ENCODE measurements around the gene FLT4.
"Not testable (repeated sequence)": the region's sequence is repeated elsewhere in the genome, so short reads cannot be mapped to it uniquely, and the experiment has no call there.

FLT4 gene

DNA sequence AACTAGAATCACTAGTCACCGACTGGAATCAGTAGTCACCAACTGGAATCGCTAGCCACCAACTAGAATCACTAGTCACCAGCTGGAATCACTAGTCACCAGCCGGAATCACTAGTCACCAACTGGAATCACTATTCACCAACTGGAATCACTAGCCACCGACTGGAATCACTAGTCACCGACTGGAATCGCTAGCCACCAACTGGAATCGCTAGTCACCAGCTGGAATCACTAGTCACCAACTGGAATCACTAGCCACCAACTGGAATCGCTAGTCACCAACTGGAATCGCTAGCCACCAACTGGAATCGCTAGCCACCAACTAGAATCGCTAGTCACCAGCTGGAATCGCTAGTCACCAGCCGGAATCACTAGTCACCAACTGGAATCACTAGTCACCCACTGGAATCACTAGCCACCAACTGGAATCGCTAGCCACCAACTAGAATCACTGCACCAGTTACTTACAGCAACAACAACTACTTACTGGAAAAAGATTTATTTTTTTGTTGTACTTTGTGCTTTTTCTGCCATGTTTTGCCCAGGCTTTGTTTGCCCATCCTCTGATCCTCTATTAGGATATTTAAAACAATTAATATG lies 25.7 kb upstream of the FLT4 start:
- Histone ChIP-seq H3K36me3 (ENCODE audit: insufficient read depth, insufficient read length, low read length) (no peaks in the 10 kb centered on the region), H3K27me3 (ENCODE audit: insufficient read depth, insufficient read length) (peaks cover 43% of the 10 kb centered on the region), H3K4me1 (ENCODE audit: insufficient read depth, insufficient read length) (no peaks in the 10 kb centered on the region), H3K9me3 (ENCODE audit: insufficient read depth, low read length) (peaks cover 6% of the 10 kb centered on the region; the same call in 1 of the 2 replicates), H3K4me3 (ENCODE audit: insufficient read length, low read depth) (no peak overlapping the region), H3K9ac (ENCODE audit: insufficient read length, low read depth) (no peak overlapping the region)
- DNase-seq (ENCODE audit: low read depth, low spot score): no peak
- TF ChIP-seq SUZ12 (IDR thresholded peaks at IDR 0.05; ENCODE audit: extremely low read depth, insufficient read depth, insufficient read length): no peak
- TF ChIP-seq YY1 (IDR thresholded peaks at IDR 0.05; ENCODE audit: insufficient read depth, insufficient read length): no peak
- TF ChIP-seq ZNF274 (IDR thresholded peaks at IDR 0.05; ENCODE audit: low read depth, low read length): no peak

- peaks cover 43% of the 10 kb centered on the region for H3K27me3 ChIP-seq (ENCODE audit: insufficient read depth, insufficient read length)
- not testable (repeated sequence) for DNase-seq (ENCODE audit: low read depth, low spot score)
Observed at GRCh38 chr5:180674090-180674475, 24.7 kb upstream of the FLT4 start.

DNA sequence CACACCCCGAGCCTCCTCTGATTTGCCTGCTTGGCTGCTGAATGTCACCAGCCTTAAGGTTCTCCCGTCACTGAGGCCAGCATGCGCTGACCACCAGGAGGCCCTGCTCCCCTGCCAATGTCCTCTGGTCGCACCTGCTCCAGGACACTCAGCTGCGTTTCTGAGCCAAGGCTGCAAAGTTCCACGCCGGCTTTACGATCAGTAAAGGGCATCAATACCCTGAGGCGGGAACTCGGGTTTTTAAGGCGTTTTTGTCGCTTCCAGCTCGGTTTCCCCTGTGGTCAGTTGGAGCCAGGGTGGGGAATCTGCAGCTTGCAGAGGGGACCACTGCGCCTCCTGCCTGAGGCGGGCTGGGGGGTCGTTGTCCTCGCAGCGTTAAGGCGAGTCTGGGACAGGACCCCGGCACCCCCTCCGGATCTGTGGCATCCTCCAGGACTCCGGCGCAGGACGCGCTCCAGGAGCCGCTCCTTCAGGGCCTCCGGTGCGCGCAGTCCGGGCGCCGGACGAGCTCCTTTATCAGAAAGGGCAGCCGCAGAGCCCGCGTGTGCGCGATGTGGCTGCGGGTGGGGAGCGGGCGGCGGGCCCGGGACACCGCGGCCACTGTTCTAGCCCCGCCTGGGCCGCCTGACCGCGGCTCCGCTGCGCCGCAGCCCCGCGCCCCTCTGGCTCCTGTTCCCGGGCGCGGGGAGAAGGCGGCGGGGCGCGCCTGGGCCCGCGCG lies 24.1 kb upstream of the FLT4 start:
- Histone ChIP-seq H3K4me3 (ENCODE audit: insufficient read length, low read depth) (peak overlapping the region; percentile 51), H3K9me3 (ENCODE audit: insufficient read depth, low read length) (no peaks in the 10 kb centered on the region), H3K9ac (ENCODE audit: insufficient read length, low read depth) (peak overlapping the region; percentile 70), H3K36me3 (ENCODE audit: insufficient read depth, insufficient read length, low read length) (no peaks in the 10 kb centered on the region), H3K4me1 (ENCODE audit: insufficient read depth, insufficient read length) (peaks cover 2% of the 10 kb centered on the region), H3K27me3 (ENCODE audit: insufficient read depth, insufficient read length) (peaks cover 43% of the 10 kb centered on the region)
- TF ChIP-seq SUZ12 (IDR thresholded peaks at IDR 0.05; ENCODE audit: extremely low read depth, insufficient read depth, insufficient read length) (no peak), YY1 (IDR thresholded peaks at IDR 0.05; ENCODE audit: insufficient read depth, insufficient read length) (no peak), ZNF274 (IDR thresholded peaks at IDR 0.05; ENCODE audit: low read depth, low read length) (no peak)
- no peak for DNase-seq (ENCODE audit: low read depth, low spot score)

More at GRCh38 chr5:180674090-180674475, 24.7 kb upstream of the FLT4 start:
- not testable (repeated sequence) for H3K36me3 ChIP-seq (ENCODE audit: insufficient read depth, insufficient read length, low read length); H3K4me1 ChIP-seq (ENCODE audit: insufficient read depth, insufficient read length); H3K9me3 ChIP-seq (ENCODE audit: insufficient read depth, low read length)
- peak overlapping the region; percentile 70 for H3K9ac ChIP-seq (ENCODE audit: insufficient read length, low read depth)
- H3K4me3 ChIP-seq (ENCODE audit: insufficient read length, low read depth): peak overlapping the region; percentile 51

DNA sequence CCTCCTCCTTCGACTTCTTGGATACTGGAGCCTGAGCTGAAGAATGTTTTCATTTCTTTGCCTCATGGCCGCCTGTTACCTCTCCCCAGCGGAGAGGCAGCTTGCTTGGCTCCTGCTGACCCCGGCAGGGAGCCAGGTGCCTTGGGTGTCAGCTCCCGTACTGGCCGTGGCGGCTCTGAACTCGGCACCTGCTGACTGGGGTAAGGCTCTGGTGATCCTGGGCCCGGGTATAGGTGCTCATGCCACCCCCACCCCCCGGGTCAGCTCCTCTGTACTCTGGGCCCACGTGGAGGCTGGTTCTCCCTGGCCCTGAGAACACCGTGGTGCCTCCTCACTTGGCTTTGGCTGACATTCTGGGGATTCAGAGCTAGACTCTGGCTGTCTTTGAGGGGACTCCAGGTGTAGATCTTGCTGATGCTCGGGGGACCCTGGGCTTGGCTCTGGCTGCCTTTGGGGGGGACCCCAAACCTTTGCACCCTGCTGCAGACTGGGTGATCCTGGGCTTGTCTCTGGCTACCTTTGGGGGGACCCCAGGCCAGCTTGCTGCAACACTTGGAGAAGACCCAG lies 22.6 kb upstream of the FLT4 start:
- not testable (repeated sequence) for H3K4me3 ChIP-seq (ENCODE audit: insufficient read length, low read depth); DNase-seq (ENCODE audit: low read depth, low spot score); H3K36me3 ChIP-seq (ENCODE audit: insufficient read depth, insufficient read length, low read length); H3K9ac ChIP-seq (ENCODE audit: insufficient read length, low read depth); H3K9me3 ChIP-seq (ENCODE audit: insufficient read depth, low read length); H3K4me1 ChIP-seq (ENCODE audit: insufficient read depth, insufficient read length)
- peaks cover 43% of the 10 kb centered on the region for H3K27me3 ChIP-seq (ENCODE audit: insufficient read depth, insufficient read length)

GRCh38 chr5:180670586-180671359 lies 21.4 kb upstream of the FLT4 start:
- H3K9me3 ChIP-seq (ENCODE audit: insufficient read depth, low read length): no peaks in the 10 kb centered on the region
- peaks cover 43% of the 10 kb centered on the region for H3K27me3 ChIP-seq (ENCODE audit: insufficient read depth, insufficient read length)
- DNase-seq (ENCODE audit: low read depth, low spot score): peak; percentile 23
- no peak for TF ChIP-seq SUZ12 (IDR thresholded peaks at IDR 0.05; ENCODE audit: extremely low read depth, insufficient read depth, insufficient read length)
- no peak for TF ChIP-seq YY1 (IDR thresholded peaks at IDR 0.05; ENCODE audit: insufficient read depth, insufficient read length)
- H3K36me3 ChIP-seq (ENCODE audit: insufficient read depth, insufficient read length, low read length): no peaks in the 10 kb centered on the region
- H3K4me1 ChIP-seq (ENCODE audit: insufficient read depth, insufficient read length): peaks cover 3% of the 10 kb centered on the region
- no peak overlapping the region for H3K4me3 ChIP-seq (ENCODE audit: insufficient read length, low read depth)
- H3K9ac ChIP-seq (ENCODE audit: insufficient read length, low read depth): no peak overlapping the region

DNA sequence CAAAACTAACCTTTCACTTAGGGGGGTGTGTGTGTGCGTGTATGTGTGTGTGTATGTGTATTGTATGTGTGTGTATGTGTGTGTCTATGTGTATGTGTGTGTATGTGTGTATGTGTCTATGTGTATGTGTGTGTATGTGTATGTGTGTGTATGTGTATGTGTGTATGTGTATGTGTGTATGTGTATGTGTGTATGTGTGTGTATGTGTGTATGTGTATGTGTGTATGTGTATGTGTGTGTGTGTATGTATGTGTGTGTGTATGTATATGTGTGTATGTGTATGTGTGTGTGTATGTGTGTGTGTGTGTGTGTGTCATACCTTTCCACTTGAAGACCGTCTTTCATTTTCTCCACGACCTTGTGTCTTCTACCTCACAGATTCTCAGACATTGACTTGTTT lies 20.8 kb upstream of the FLT4 start:
- DNase-seq (ENCODE audit: low read depth, low spot score): no peak
- Histone ChIP-seq H3K9ac (ENCODE audit: insufficient read length, low read depth) (no peak overlapping the region), H3K4me3 (ENCODE audit: insufficient read length, low read depth) (no peak overlapping the region), H3K27me3 (ENCODE audit: insufficient read depth, insufficient read length) (peaks cover 39% of the 10 kb centered on the region), H3K36me3 (ENCODE audit: insufficient read depth, insufficient read length, low read length) (no peaks in the 10 kb centered on the region), H3K4me1 (ENCODE audit: insufficient read depth, insufficient read length) (peaks cover 3% of the 10 kb centered on the region), H3K9me3 (ENCODE audit: insufficient read depth, low read length) (no peaks in the 10 kb centered on the region)
- TF ChIP-seq ZNF274 (IDR thresholded peaks at IDR 0.05; ENCODE audit: low read depth, low read length) (no peak), YY1 (IDR thresholded peaks at IDR 0.05; ENCODE audit: insufficient read depth, insufficient read length) (no peak), SUZ12 (IDR thresholded peaks at IDR 0.05; ENCODE audit: extremely low read depth, insufficient read depth, insufficient read length) (no peak)

DNA sequence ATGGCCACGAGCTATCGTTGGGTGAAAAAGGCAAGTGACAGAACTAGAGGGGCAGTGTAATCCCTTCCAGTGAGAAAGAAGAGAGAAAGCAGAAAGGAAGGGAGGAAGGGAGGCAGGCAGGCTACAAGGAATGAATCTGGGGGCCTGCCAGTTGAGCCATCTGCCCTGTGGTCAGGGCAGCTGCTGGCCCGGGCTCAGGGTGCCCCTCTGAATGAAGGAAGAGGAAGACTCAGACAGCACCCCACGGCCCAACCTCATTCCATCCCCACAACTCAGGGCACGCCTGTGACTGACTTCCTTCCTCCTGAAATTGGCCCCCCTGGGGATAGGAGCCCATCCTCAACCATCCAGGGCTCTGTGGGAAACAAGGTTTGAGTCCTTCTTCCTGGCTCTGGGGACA lies 20.3 kb upstream of the FLT4 start:
- no peak overlapping the region for H3K9ac ChIP-seq (ENCODE audit: insufficient read length, low read depth)
- TF ChIP-seq ZNF274 (IDR thresholded peaks at IDR 0.05; ENCODE audit: low read depth, low read length) (no peak), YY1 (IDR thresholded peaks at IDR 0.05; ENCODE audit: insufficient read depth, insufficient read length) (no peak), SUZ12 (IDR thresholded peaks at IDR 0.05; ENCODE audit: extremely low read depth, insufficient read depth, insufficient read length) (no peak)
- H3K4me1 ChIP-seq (ENCODE audit: insufficient read depth, insufficient read length): peaks cover 3% of the 10 kb centered on the region
- no peaks in the 10 kb centered on the region for H3K36me3 ChIP-seq (ENCODE audit: insufficient read depth, insufficient read length, low read length)
- peaks cover 34% of the 10 kb centered on the region for H3K27me3 ChIP-seq (ENCODE audit: insufficient read depth, insufficient read length)
- DNase-seq (ENCODE audit: low read depth, low spot score): no peak
- H3K4me3 ChIP-seq (ENCODE audit: insufficient read length, low read depth): no peak overlapping the region
- H3K9me3 ChIP-seq (ENCODE audit: insufficient read depth, low read length): no peaks in the 10 kb centered on the region

Data from NT2/D1 (cell line).